Mammary epithelial cell (primary cell): ENCODE measurements around the gene MRPS24.

Experiments used
- EZH2 ChIP-seq: IDR thresholded peaks from 2 replicates; pipeline ENCODE4 v1.6.1; 2012; ENCODE audit warnings: low read length, inconsistent platforms, borderline replicate concordance
- TF ChIP-seq, protein P1 (sequence below), 2 donors: IDR thresholded peaks in 1 of 2; conservative IDR thresholded peaks in 1 of 2; 2 replicates each; pipeline ENCODE4 v1.5.1; 2011 to 2012; ENCODE audit warnings: inconsistent platforms in 2 of 2, low read length in 2 of 2, mild to moderate bottlenecking in 2 of 2, control low read depth in 1 of 2, low read depth in 1 of 2; ENCODE audit not compliant: insufficient read depth in 1 of 2; ENCODE audit errors: extremely low read depth in 1 of 2

DNA sequence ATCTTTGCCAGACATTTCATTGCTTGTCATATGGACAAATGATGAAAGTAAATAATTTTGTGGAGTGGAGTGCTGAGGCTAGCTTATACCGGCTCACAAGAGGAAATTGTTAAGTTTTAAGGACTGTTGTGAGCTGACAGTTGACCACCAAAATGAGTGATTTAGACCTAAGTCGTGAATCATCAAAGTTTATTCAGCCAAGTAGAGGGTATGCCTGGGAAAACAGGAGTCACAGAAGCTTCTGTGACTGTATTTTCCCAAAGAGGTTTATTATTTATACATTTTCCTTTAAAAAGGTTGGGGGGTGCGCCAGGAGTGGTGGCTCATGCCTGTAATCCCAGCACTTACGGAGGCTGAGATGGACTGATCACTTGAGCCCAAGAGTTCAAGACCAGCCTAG lies 21.8 kb downstream of the MRPS24 start:
- TF ChIP-seq, protein P1, sequence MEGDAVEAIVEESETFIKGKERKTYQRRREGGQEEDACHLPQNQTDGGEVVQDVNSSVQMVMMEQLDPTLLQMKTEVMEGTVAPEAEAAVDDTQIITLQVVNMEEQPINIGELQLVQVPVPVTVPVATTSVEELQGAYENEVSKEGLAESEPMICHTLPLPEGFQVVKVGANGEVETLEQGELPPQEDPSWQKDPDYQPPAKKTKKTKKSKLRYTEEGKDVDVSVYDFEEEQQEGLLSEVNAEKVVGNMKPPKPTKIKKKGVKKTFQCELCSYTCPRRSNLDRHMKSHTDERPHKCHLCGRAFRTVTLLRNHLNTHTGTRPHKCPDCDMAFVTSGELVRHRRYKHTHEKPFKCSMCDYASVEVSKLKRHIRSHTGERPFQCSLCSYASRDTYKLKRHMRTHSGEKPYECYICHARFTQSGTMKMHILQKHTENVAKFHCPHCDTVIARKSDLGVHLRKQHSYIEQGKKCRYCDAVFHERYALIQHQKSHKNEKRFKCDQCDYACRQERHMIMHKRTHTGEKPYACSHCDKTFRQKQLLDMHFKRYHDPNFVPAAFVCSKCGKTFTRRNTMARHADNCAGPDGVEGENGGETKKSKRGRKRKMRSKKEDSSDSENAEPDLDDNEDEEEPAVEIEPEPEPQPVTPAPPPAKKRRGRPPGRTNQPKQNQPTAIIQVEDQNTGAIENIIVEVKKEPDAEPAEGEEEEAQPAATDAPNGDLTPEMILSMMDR (conservative IDR thresholded peaks at IDR 0.05 in 1 of 2, IDR thresholded peaks at IDR 0.05 in 1 of 2; ENCODE audit: extremely low read depth in 1 of 2, insufficient read depth in 1 of 2, low read depth in 1 of 2, low read length in 2 of 2): no peak
- TF ChIP-seq EZH2: no peak
